ENCODE data around the gene C10orf71.

The C10orf71 gene

DNA sequence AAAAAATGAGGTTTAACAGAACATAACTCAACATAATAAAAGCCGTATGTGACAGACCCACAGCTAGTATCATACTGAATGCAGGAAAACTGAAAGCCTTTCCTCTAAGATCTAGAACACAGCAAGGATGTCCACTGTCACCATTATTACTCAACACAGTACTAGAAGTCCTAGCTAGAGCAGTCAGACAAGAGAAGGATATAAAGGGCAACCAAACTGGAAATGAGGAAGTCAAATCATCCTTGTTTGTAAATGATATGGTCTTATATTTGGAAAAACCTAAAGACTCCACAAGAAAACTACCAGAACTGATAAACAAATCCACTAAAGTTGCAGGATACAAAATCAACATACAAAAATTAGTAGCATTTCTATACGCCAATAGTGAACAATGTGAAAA lies 45.9 kb downstream of the C10orf71 start:
- DNase-seq: no peak

DNA sequence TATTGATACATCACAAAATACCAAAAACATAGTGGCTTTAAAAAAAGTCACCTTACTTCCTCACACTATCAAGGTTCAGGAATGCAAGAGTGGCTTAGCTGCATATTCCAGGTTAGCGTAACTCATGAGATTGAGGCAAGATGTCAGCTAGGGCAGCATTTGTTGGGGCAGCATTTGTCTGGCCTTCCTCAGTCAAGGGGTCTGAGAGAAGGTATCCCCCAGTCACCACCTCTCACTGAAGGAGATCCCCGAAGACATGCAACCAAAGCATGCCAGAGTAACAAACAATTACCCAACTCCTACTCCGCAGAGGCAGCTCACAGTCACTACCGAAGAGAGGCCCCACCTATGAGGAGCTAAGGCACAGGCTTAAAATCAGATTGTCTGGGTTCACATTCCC lies 48.4 kb downstream of the C10orf71 start:
- no peak for DNase-seq

DNA sequence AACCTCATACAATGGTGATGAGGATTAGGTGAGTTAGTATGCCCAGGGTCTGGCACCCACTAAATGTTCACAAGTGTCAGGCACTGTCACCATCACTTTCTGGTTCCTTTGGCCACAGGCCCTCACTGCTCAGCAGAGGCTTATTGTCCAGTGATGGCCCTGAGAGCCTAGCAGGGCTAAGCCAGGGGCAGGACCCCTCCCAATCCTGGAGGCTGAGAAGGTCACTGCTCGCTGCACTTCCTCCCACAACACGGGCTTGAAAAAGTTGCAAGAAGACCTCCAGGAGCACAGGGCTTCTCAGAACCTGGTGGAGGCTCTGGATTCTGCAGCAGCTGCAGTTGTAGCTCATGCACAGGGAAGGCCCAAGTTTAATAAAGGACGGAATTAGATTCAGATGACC lies 48.9 kb downstream of the C10orf71 start:
- no peak for DNase-seq

DNA sequence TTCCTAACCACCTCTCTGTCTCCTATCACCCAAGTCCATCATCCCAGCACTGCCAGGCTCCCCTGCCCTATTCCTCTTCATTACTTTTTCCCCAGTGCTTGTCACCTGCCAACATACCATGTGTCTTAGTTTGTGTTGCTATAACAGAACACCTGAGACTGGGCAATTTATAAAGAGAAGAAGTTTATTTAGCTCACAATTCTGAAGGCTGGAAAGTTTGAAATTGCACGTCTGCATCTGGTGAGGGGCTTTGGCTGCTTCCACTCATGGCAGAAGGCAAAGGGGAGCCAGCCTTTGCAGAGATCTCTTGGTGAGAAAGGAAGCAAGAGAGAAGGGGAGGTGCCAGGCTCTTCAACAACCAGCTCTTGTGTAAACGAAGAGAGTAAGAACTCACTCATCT lies 49.6 kb downstream of the C10orf71 start:
- DNase-seq: no peak

DNA sequence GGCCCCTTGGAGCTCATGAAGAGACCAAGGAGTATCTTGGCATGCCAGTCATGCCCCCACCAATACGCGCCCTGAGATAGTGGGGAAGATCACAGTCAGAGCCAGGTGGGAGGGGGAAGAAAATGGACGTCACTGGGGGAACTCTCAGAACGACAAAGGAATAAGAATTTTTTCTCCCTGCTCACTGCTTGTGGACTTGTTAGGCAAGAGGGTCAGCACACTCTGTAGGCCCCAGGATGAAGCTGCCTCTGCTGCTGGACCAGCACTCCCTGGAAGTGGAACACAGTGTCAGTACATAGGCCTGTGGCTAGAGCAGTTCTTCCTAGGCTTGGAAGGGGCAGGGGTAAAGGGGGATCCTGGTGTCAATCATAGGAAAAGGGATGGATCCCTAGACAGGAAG lies 50.4 kb downstream of the C10orf71 start:
- no peak for DNase-seq

DNA sequence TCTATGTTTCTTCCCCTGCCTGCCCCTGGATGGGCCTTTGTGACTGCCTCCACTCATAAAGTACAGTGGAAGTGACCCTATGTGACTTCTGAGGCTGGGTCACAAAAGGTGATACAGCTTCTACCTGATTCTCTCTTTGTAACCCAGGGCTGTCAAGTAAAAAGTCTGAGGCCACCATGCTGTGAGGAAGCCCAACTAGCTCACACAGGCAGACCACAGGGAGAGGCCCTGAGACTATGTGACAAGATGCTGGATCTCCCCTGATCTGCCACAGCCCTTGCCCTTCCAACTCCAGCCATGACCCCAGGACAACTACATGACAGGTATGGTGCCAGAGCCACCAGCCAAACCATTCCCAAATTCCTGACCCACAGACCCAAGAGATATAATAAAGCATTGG lies 51.2 kb downstream of the C10orf71 start:
- no peak for DNase-seq

DNA sequence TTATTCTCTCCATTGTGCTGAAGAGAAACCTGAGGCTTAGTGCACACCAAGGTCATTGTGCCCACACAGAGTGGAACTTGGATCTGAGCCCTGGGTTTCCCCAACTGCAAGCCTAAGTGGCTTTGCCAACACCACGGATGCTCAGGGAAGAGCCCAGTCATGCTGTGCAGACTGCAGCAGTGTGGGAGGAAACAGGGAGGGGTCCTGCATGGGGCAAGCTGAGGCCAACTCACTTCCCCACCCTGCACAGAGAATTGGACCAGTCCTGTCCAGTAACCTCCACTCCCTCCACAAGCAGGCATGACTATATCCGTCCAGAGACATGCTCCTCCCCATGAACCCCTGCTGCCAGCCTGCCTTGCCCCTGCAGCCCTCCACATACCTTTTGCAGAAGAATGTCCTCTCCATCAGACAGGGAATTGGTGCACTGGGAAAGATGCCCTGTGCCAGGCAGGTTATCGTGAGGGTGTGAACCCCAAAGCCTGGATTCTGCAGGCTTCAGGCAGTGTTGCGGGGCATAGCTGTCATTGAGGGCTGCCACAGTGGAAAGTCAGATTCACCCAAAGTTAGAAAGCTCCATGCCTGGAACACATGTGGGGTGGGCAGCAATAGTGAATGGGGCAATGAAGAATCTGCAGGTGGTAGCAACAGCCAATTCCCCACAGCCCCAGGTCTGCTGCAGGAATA lies 52.0 kb downstream of the C10orf71 start:
- DNase-seq: no peak

DNA sequence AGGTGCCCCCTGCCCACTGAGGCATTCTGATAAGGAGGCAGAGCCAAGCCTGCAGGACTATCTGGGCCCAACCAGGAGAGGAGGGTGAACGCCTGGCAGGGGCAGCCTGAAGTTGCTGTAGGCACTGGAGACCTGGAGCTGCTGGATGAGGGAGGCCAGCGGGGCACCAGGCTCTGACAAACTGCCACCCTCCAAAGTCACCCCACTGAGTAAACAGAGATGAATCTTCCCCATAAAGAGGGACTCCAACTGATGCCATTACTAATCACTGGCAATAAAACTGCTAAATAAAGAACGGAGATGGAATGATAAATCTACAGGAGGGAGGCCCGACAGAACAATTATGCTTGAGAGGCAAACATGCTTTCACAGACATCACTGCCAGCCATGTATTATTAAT lies 52.7 kb downstream of the C10orf71 start:
- DNase-seq: no peak

DNA sequence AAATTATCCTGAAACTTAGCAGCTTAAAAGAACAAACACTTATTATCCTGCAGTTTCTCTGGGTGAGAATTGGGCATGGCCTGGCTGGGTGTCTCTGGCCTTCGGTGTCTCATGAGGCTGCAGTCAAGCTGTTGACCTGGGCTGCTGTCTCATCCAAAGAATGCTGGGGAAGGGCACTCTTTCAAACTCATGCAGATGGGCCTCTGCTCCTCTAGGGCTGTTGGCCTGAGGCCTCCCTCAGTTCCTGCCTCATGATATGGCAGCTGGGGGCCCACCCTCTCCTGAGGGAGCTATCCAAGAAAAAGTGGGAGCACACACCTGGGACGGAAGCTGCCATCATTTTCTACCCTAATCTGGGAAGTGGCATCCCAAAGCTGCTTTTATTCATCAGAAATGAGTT lies 53.4 kb downstream of the C10orf71 start:
- DNase-seq: no peak

DNA sequence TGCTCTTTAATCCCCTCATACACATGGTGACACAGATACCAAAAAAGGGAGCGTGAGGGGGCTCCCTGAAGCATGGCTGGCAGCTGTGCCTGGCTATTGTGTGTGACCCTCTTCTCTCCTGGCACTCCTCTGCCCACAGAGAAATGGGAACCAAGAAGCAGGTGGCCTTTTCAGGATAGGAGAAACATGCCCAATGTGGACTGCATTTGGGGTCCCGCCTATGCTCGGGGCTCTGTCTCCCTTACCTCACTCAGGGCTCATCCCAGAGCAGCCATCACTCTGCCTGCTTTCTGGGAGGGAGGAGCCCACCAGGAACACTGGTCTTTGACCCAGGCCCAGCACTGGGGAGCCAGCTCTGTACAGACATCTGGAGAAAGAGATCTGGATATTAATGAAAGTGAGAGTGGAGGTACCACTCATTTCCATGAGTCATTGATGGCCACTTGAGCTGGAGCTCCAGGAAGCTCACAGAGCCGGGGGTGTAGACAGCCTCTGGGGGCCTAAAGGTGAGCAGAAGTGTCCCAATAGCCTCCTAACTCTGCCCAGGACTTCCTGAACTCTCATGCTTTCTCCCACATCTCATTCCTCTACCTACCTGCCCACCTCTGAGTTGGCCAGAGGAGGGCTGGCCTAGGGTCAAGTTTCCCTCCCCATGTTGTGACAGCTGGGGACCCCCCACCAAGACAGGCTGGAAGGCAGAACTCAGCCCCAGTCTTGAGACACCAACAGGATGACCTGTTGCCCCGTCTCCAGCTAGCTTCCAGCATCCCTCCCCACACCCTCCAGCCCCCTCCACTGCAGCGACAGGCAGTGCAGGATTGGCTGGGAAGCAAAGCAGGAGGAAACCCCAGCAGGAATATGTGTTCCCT lies 54.3 kb downstream of the C10orf71 start:
- DNase-seq: no peak

DNA sequence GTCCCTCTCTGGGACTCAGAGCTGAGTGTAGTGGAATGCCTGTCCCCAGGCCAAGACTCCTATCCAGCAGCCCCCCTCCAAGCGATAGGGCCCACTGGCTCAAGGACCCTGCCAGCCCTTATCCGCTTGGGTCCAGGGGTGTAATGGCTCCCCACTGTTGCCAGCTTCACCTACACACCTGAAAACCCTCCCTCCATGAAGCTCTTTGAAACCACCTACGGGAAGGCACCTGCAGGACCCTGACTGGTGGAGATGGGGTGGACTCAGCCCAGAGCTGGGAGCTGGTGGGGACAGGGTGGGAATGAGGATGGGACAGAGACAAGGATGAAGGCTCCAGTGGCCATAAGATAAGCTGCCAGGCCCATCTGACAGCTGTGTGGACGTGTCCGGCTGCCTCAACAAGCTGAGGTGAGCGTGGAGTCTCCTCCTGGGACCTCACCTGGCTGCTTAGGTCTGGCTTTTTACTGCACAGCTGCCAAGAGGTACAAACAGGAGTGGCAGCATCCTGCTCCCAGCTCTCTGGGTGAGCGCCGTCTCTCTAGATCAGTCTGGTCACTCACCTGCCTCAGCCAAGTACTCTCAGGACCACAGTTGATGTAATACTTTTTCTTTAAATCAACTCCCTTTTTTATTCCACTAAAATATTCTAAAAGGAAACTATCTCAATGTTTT lies 55.1 kb downstream of the C10orf71 start:
- no peak for DNase-seq

DNA sequence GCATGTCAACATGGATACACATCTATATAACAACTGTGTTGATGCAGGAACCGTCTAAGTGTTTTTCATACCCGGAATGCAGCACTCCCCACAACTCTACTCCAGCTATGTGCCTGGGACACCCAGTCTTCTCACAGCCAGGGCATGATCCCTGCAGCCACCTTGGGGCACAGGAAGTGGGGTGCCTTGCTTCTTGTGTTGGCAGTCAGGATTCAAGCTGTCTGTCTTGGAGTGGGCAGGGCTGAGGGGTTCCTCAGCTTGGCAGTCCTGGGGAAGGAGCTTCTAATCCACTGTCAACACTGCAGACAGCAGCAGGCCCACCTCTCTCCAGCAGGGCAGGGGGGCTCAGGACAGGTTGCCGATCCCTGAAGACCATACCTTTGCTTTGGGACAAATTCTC lies 55.6 kb downstream of the C10orf71 start:
- DNase-seq: no peak

DNA sequence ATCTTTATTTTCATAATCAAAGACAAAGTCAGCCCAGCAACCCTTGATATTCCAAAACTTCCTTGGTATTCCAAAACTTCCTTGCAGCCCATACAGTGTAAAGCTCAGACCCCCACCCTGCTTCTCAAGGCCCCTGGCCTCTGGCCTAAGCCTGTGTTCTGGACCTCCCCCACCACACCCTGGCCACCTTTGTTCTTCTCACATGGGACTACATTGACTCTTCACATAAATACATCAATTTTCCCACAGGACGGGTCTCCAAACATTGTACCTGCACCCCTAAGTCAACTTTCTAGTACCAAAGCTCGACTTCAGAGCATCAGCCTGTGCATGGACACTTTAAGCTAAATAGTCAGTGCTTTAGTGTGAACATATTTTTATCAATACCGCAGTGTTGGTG lies 56.3 kb downstream of the C10orf71 start:
- DNase-seq: no peak

DNA sequence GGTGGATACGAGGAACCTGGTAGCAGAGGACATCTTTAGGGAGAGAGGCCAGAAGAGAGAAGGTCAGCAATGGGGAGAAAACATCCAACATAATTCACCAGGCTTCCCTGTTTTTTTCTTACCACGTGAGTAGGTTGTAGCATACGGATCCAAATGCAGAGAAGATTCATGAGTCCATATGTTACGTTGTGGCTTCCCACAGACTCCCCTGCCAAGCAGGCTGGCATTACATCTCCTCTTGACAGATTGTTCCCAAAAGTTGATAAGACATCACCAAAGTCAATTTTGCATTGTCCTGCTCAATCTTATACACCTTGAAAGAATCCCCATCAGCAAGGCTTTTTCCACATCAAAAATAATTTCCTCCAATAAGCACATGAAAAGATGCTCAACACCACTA lies 57.2 kb downstream of the C10orf71 start:
- DNase-seq: no peak

DNA sequence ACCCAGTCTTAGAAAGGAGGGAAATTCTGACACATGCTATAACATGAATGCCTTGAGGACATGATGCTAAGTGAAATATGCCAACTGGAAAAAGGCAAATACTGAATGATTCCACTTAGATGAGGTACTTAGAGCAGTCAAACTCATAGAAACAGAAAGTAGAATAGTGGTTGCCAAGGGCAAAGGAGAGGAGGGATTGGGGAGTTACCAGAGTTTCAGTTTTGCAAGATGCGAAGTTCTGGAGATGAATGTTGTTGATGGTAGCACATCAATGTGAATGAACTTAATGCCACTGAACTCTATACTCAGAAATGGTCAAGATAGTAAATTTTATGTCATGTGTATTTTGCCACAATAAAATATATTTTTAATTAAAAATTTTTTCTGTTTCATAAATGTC lies 58.0 kb downstream of the C10orf71 start:
- no peak for DNase-seq

DNA sequence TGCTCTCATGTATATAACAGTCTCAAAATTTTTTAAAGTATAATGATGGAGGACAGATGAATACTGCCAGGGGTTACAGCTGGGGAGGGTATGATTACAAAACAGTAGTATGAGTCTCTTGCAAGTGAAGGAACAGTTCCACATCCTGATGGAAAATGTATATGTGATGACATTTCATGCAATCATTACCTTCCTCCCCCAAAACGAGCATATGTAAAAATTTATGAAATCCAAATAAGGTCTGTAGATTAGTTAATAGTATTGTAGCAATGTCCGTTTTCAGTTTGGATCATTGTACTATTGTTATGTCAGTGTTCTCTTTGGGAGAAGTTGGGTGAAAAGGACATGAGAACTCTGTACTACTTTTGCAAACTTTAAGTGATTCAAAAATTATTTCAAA lies 58.9 kb downstream of the C10orf71 start:
- no peak for DNase-seq

DNA sequence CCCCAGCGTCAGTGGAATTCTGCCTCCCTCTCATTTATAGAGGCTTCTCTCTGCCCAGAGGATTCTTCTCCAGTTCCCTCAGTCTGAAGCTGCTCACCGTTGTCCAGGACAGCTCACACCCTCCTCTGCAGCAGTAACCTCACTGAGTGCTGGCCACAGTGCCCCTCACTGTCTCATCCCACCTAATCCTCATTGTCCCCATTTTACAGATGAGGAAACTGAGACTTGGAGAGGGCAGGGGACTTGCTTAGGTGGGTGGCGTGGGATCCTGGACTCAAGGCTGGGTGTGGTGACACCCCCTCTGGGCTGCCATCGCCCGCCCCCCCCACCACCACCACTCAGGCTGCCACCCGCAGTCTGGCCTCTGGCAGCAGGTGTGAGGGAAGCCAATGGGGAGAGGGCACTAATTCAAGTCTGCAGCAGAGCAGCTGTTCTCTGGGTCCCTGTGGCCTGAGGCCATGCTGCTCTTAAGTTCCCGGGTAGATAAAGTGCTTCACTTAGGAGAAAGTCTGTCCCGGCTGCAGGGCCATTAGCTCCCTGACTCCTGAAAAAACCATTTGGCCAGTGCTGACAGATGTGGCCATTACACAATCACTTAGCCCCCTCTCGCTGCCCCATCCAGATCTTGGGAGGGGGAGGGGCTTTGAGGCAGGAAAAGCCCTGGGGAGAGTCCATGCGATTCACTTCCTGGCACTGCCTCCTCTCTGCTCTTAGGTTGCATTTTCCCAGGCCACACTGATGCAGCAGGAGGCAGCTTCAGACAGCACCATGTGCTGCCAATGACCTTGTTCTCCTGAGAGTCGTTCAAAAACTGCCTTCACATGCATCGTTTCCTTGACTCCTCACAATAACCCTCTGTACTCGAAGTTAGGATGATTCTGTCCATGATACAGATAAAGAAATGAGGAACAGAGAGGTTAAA lies 60.6 kb downstream of the C10orf71 start:
- DNase-seq: peak; percentile 84

DNA sequence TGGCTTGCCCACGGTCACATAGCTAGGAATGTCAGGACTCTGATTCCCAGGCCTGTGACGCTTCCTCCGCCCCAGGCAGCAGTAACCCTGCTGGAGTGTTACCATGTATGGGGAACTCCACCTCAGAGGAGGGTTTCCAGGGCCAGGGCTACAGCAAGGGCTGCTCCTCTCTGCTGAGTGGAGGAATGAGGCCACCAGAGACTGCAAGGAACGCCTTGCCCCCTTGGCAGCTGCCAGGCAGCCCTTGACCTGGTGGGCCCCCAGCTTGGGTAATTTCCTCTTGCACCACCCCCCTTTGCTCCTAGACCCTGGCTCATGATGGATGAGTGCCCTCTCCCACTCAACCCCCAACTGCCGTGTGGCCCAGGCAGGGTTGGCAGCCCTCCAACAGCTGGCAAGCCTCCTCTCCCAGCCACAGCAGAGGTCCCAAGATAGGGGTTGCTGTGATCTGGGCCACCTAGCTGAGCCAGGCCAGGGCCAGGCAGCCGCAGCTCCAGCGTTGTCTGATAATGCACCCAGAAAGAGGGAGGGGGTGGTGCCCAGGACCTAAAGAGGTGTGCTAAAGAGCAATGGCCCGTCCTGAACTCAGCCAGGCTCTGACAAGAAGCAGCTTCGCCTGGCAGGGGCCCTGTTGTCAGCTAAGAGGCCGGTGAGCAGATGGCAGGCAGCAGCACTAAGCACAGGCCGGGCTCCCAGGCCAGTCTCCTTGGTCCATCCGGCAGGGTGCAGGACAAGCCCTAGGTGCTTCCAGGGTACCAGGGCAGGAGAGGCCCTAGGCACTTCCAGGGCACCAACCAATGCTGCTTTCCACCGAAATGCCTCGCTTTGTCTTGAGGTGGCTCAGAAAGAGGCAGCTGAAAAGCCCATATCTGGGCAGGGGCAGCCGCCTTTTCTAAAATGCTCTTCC lies 61.6 kb downstream of the C10orf71 start:
- DNase-seq: no peak

DNA sequence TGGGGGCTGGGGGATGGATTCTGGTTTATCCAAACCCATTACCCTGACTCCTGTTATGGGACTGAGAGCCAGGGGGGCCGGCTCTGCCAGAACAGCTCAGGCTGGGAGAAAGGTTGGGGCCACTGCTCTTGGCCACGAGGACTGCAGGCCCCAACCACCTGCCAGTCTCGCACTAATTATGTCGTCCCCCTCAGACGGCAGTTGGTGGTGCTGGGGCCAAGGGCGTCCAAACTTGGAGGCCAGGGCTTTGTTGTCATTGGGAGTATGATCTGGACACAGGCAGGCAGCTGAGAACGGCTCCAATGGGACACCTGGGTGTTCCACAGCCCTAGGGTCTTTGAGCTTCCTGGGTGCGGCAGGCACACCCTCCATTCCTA lies 62.2 kb downstream of the C10orf71 start:
- DNase-seq: no peak

DNA sequence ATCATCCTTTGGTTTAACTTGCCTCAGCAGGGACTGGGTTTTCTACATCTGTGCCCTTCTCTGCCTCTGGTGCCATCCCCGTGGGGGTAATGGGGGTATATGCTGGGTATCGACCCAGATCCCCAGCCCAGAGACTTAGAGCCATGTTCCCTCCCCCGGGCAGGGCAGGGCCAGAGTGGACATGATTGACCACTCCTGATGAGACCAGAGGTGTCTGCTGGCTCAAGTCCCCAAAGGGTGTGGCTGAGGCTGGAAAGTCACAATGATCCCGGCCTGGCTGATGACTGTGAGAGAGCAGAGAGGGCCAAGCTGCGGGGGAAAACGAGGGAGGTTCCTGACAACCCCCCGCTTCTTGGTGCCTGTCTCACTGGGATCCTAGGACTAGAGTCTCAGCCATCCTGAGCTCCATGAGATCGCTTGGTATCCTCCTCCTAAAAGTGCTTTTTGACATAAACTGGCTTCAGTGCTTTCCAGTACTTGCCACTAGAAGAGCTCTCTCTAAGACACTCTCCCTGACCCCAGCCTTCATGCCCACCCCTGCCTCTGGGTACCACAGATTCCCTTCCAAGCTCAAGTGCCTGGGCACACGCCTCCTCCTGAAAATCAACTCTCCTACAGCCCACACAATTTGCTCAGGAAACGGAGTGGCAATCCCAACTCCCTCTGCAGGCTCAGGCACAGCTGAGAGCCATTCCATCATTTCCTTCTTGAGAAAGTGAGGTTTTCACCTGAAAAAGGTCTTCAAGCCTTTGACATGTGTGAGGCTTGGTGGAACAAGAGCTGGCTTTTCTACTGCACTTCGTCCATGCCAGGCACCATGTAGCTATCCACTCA lies 63.0 kb downstream of the C10orf71 start:
- DNase-seq: no peak
